ENCODE data around the gene PDK2.

GRCh38 chr17:50072925-50073324 lies 22.2 kb upstream of the PDK2 start:
- TF ChIP-seq CTCF (IDR thresholded peaks at IDR 0.05) (no peak), EP300 (IDR thresholded peaks at IDR 0.05) (no peak)
